Effector CD4-positive, alpha-beta T cell (primary cell): ENCODE measurements around the gene CBY1.
A peak's percentile ranks its signal among the peaks of the same experiment; 100 is the strongest.

Experiments
- DNase-seq: peaks from one replicate; pipeline ENCODE4 v3.0.0-alpha.2; 2020

CBY1 gene

DNA sequence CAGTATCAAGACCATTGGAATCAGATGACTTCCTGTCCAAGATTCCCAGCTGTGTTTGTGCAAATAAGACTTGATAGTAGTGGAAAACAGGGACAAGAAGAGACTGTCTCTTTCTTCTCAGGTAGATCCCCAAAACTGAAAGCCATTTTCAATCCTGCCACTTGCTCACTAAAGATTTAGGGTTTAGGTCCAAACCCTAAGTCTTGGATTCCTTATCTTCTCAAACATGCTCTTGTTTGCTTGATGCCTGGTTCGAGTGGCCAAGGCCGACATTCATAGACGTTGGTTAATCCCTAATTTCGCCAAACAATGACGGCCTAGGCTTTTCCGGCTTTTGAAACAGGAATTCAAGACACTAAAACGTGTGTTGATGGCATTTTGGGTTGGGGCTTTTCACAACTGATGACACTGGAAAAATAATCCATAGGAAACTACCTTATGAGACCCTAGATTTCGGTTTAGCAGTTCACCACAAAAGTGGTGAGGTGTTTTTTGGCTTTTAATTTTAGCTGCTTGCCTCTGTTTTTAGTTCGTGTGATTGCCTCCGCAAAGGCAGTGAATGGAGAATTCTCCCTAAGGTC, 48.3 kb downstream of the CBY1 start:
- DNase-seq, result no peak

DNA sequence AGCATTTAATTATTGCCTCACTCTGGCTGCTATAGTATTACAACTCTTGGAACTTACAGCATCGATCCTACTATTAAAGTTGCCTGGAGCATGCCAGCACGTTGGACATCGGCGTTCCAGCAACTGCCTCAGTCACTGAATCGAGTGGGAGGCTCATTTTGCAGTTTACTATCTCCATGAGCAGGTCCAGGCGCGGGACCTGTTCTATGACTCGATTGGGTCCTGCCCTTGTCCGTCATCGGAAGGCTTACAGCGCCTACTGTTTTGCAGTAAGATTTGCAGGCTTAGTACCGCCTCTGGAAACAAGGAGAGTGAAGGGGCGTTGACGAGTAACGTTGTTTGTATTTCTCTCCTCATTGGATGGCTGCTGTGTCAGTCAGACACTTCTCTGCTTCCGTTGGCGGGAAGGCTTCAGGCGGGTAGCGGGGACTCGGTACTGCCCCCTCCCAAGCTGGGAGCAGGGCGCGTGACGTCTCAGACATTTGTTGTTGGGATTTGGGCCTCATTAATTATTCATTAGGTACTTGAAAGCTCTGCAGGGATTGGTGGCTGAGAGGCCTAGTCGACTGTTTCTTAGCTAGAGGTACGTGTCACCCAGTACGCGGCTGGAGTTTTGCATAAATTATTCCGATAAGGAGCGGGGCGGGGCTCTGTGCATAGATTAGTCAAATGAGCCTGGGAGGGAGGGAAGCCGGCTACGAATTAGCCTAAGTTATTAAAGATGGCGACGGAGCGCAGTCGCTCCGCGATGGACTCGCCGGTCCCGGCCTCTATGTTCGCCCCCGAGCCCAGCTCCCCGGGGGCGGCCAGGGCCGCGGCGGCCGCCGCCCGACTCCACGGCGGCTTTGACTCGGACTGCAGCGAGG, 49.0 kb downstream of the CBY1 start, which contains the start of gene GTPBP1:
TSS of gene GTPBP1 (plus strand) at position 710 of the 866 bp plus-strand sequence. CDS start at position 722, 12 bp downstream.
- peak; percentile 97 for DNase-seq

DNA sequence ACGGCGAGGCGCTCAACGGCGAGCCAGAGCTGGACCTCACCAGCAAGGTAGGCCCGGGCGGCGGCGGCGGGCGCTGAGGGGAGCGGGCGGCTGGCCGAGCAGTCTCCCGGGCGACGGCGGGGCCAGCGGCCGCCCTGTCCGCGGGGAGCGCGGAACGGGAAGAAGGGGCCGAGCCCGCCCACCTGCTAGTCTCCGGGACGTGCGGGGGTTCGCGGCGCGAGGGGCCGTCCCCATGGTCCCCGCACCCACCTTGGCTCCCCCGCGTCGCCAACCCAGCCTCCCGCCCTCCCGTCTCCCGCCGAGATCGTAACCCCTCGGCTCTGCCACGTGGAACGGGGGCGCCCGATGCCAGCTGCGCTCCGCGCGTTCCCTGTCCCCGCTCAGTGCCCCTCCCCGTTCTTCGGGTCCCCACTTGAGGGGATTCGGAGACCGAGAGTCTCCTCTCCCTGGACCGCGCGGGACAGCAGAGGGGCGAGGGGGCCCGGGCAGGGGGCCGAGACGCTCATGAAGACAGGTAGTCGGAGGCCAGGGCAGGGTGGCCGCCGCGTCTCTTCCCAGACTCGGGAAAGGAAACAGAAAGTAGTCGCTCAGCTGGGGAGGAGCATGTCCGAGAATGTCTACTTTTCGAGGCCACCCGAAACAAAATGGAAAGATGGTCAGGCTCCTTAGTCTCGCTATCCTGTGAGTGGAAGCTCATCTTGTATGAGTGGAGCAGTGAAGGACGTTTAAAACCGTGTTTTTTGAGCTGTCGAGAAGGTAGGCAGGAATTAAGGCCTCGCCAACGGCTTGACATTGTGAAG, 49.9 kb downstream of the CBY1 start:
- peak; percentile 12 for DNase-seq

DNA sequence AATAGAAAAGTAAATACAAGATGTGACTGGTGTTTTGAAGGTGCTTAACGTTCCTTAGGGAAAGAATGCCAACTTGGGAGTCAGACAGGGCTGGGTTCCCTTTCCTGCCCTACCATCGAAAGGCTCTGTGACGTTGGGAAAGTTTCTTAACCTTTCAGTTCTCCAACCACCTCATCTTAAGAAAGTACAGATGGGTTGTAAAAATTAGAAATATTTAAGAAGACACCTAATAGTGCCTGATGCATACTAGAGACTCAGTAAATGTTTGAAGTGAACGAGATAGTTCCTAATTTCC, 50.4 kb downstream of the CBY1 start:
- no peak for DNase-seq

DNA sequence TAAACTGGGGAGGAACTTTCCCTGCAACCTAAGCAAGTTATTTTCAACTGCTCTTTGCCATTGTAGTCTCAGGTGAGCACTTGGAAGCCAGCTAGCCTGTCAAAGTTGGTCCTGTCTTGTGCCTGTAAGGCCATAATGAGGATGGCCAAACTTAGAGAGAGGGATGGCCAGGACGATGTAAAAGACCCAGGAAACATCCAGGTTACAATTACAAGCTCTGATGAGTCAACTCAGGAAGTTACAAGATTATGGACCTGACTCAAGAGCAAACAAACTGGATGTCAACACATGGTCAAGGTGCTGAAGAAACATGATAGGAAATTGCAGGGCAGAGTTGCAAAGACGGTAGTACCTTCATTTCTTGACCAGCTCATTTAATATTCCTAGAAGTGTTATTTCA, 50.9 kb downstream of the CBY1 start:
- no peak for DNase-seq

DNA sequence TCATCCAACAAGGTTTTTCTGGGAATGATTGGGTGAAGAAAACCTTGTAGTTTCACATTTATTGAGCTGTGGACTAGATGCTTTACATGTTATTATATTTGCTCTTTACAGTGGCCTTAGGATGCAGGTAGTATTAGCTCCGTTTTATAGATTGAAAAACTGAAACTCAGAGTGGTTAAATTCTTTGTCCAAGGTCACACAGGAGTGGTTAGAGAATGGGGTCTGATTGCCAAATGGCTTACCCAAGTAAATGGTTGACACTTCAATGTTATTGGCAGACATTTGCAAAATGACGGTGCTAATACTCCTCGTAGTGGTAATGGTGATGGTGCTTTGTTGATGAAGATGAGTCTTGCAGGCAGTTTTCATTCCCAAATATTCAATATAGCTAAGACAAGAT, 51.5 kb downstream of the CBY1 start:
- DNase-seq, result no peak

DNA sequence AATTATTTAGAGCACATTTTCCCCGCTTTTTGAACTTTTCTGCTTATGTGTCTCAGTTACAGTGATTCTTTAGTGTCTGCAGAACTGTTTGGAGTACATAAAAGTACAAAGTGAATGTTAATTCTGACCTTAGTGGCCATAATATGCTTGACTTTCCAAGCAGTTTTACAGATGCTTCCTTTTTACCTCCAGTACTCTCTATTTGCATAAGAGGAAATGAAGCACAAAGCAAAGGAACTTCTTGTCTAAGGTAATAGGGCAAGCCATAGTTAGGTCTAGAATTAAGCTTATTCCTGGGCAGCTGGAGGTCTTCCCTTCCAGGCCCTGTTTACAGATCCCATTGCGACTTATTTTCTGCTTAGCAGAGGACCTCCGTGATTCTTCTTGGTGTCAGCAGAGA, 52.9 kb downstream of the CBY1 start:
- DNase-seq, result no peak

DNA sequence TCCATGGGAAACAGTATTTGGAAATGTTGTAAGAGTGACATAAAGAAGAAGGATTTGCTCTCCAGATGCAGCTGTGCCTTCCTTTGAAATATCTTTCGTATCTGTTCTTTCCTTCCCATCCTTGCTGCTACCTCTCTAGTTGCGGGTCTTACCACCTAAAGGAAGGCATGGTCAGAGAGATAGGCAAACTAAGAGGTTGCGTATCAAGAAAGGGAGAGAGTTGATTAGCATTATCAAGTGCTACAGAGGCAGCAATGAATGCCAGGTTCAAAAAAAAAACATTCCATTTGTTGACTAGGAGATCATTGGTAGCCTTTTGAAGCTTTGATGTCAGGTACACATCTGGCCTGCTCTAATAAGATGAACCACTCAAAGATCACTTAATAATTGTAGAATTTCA, 53.9 kb downstream of the CBY1 start:
- DNase-seq, result no peak

DNA sequence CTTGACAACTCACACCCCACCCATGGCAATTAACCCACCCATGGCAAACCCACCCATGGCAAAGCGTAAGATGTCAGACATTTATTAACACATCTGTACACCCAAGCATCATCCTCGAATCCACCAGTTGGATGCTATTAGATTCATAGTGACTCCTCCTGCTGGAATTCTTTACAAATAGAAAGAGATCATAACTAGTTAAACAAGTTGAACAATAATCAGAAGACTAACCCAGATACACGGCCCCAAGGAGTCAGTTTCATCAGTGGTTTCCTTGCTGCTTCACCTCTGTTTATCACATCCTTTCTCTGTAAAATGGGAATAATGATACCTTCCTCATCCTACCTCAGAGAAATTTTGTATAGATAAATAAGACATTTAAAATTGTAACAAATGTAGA, 54.4 kb downstream of the CBY1 start:
- DNase-seq, result no peak

DNA sequence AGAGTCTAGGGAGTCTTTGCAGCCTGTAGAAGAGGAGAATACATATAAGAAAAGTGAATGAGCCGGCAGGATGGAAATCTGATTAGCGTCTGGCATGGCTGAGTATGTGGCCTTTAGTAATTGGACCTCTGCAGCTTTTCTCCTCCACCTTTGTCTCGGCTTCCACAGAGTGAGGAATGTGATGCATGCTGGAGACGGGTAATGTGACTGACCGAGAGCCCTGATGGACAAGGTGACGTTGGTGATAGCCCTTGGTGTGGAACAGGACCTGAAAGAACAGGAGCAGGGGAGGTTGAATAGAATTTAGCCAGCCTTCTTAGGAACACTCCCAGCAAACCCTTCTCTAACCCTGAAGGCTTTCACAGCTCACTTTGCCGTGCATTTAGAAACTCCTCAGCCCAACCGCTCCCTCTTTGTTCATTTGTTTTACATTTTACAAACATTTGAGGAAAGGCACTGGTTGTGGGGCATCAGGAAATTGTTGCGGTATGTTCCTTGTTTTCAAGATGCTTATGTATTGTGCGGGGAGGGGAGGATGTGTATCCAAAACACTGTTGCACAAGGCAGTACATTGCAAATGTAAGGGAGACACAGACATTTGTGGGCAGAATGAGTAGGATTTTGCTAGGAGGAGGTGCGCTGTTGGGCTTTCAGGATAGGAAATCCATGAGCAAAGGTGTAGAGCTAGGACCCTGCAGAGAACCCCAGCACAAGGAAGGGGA, 56.2 kb downstream of the CBY1 start:
- no peak for DNase-seq

DNA sequence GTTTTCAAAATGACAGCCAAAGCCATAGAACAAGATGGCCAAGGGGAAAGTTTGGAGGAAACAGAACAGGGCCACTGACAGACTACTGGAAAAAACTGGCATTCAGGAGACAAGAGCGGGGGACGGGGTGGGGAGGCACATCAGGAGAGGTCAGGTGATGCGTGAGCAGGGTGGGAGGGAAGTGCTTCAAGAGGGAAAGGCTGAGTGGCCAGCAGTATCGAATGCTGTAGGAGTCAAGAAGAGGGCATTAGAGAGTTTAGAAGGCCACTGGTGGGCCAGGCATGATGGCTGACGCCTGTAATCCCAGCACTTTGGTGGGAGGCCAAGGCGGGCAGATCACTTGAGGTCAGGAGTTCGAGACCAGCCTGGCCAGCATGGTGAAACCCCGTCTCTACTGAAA, 57.5 kb downstream of the CBY1 start:
- no peak for DNase-seq

DNA sequence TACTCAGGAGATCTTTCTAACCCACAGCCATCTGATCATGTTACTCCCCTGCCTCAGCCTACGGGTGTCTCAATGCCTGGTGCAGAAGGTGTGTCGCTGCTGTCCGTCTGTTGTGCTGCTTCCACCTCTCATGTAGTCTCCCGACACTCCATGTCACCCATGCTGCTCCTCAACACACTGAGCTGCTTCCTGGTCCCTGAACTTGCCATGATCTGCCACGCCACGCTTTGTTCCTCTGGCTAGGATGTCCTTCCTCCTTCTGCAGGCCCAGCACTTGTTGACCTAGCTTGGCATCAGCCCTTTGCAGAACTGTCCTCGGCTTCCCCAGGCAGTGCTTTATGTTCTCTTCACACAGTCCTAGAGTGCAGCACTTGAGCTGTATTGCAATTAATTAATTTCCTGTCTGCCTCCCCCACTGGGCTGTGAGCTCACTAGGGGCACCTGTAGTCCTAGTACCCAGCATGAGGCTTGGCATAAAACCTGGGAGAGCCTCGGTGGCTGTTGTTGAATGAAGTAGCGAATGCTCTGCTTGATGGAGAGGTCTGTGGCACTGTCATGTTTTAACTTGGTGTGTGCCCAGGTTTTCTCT, 58.8 kb downstream of the CBY1 start:
- no peak for DNase-seq

DNA sequence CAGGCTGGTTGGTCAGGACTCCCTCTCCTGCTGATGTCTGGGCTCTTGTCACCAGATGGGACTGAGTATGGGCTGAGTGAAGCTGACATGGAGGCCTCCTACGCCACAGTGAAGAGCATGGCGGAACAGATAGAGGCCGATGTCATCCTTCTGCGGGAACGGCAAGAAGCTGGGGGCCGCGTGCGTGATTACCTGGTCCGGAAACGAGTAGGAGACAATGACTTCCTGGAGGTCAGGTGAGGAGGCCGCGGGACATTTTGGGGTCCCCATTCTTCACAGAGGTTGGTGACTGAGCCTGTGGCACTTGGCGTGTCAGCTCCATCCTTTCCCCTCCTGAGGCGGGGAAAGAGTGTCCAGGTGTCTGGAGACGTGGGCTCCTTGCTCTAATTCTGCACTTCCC, 59.4 kb downstream of the CBY1 start:
- no peak for DNase-seq

DNA sequence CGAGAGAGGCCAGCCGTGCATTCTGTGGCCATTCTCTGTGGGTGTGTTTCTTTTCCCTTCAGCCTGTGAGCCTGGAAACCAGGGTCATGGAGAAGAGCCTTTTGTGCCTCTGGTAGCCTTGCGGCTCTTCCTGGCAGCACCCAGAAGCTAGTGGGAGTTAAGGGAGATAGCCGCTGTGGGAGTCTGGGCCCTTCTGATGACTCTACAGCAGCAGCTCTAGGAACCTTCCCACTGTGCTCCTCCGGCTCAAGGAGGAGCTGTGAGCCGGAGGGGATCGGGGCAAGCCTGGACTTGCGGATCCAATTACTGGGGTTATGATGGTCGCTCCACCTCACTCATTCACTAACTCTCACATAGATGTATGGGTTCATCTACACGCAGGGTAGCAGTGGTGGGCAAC, 59.8 kb downstream of the CBY1 start:
- DNase-seq, result no peak

DNA sequence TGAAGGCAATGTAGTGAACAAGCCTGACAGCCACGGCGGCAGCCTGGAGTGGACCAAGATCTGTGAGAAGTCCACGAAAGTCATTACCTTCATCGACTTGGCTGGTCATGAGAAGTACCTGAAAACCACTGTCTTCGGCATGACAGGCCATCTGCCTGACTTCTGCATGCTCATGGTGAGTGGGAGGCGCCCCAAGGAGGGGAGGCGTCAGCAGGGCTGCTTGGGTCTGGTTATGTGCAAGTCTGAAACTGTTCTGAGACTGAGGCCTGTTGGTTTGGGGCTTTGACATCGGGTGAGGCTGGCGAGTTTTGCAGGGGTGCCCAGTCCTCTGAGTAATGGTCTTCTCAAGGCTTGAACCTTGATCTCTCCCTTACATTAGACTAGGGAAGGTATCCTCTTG, 60.4 kb downstream of the CBY1 start:
- DNase-seq, result no peak

DNA sequence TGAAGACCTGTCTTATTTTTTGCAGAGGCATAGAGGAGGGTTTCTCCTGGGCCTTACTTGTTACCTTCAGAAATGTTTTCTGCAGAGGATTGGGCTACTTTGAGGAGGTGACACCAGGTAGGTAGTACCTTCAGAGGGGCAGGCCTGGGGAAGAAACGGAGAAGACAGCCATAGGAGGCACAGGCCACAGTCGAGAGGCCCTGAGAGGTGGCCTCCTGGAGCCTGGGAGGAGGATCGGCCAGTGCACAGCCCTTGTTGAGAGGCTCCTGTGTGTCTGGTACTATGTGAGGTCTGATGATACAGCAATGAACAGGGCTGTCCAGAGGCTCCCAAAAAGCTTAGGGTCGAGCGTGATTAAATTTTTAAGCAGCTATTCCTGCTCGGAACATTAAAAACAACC, 60.8 kb downstream of the CBY1 start:
- DNase-seq, result no peak

DNA sequence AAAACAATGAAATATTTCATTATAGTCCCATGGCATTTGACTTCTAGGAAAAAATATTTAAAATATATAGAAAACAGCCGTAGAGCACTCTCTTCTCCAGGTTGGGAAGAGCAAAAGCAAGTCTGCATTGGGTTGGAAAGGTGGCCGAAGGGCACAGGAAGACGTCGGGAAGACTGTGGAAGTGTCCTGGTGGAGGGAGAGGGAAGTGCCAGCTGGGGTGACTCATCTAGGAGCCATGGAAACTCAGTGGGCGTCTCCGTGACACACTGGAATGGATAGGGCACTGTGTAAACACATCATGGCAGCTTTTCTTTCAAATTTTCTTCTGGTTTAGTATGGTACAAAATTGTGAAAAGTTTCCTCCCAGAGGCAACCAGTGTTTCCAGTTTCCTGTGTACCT, 62.0 kb downstream of the CBY1 start:
- no peak for DNase-seq

DNA sequence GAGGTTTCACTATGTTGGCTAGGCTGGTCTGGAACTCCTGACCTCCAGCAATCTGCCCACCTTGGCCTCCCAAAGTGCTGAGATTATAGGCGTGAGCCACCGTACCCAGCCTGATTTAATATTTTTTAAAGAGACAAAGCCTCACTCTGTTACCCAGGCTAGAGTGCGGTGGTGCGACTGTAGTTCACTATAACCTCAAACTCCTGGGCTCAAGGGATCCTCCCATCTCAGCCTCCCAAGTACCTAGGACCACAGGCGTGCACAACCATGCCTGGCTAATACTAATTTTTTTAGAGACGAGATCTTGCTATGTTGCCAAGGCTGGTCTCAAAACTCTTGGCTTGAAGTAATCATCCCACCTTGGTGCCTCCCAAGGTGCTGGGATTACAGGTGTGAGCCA, 62.8 kb downstream of the CBY1 start:
- no peak for DNase-seq

DNA sequence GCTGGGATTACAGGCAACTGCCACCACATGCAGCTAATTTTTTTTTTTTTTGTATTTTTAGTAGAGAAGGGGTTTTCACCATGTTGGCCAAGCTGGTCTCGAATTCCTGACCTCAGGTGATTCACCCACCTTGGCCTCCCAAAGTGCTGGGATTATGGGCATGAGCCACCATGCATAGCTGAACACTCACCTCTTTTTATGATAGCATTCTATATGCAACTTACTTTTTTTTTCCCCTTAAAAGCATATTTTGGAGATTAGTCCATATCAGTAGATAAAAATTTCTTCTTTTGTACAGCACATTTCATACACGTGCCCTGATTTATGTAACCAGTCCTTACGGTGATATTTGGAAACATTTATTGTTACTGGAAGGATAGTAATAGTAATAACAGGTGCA, 63.9 kb downstream of the CBY1 start:
- DNase-seq, result no peak

DNA sequence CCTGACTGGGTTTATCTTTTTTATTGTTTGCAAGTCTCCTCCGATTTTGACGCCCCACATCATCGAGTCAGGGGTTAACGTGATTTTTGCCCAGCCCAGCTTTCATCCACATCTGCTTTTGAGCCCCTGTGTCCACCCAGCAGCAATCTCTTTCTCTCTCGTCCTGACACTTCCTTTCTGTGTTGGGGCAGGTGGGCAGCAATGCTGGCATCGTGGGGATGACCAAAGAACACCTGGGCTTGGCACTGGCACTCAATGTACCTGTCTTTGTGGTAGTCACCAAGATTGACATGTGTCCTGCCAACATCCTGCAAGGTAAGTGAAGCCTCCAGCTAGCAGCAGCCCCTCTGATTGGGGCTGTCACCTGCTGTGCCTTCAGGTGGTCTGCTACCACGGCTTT, 65.1 kb downstream of the CBY1 start:
- DNase-seq, result no peak
